ENCODE results near the gene CCDC93.

Gene CCDC93

DNA sequence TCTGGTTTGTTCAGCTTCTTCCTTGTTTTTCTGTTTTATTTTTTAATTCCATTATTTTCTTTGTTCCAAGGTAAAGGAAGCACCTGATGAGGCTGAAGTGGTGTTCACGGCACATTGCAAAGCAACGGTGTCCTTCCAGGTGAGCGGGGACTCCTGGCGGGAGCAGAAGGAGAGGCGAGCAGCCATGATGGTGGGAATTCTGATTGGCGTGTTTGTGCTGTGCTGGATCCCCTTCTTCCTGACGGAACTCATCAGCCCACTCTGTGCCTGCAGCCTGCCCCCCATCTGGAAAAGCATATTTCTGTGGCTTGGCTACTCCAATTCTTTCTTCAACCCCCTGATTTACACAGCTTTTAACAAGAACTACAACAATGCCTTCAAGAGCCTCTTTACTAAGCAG lies 110.9 kb downstream of the CCDC93 start:
- no peak for DNase-seq (ENCODE audit: low read depth)

DNA sequence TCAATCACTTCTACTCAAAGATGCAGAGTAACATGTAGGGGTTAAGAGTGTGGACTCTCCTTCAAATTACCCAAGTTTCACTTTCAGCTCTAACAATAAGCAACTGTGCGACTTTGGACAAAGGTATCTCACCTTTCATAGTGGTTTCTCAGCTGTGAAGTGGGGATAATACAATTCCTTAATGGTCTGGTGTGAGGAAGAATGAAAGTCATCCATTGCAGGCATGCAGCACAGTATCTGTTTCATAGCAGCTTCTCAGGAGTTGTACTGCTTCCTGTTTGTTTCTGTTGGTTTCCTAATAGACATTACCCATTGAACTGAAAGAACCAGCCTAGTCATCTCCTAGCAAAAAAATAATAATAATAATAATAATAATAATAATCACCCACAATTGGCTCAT lies 125.0 kb downstream of the CCDC93 start:
- DNase-seq (ENCODE audit: low read depth), result no peak

DNA sequence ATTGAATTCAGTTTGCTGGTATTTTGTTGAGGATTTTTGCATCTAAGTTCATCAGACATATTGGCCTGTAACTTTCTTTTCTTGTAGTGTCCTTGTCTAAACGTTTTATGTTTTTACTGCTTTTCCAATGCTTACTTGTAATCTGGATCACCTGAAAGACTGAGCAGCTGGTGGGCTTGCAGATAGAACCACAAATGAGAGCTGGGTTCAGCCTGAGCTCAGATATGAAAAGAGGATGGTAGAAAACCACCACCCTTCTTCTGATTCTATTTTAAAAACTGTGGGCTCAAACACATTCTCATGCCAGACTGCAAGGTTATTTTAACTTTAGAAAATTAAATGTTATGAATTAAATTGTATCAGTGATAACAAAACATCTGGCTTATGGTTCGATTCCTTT lies 128.6 kb downstream of the CCDC93 start:
- no peak for DNase-seq (ENCODE audit: low read depth)

DNA sequence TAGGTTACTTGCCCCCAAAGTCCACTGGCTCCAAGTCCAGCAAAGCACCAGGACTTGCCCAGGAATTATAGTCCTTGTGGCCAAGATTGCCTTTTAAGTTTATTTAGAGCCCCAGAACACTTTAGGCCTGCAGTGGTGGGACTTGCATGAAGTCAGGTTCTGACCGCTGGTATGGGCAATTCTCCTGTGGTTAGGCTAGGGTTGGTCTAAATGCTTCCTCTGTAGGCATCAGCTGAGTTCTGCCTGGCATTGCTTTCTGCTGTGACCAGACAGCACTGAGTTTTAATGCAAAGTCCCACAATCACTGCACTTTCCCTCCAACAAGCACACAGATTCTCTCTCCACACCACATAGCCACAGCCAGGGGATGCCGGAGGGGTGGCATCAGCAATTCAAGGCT lies 134.9 kb downstream of the CCDC93 start:
- no peak for DNase-seq (ENCODE audit: low read depth)

DNA sequence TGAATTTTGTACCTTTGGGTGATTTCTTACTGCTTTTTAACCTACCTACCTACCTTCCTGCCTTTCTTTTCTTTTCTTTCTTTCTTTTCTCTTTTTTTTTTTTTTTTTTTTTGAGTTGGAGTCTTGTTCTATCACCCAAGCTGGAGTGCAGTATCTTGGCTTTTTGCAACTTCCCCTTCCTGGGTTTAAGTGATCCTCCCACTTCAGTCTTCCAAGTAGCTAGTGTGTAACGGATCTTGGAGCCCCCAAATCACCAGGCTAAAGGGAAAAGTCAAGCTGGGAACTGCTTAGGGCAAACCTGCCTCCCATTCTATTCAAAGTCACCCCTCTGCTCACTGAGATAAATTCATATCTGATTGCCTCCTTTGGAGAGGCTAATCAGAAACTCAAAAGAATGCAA lies 138.1 kb downstream of the CCDC93 start:
- DNase-seq (ENCODE audit: low read depth), result no peak

Measured in T-helper 22 cell (primary cell).